K562 (cell line): ENCODE measurements around the gene TBCC. TPM values are rescaled to one million over a fixed set of nuclear protein-coding genes. Genes with fewer than 3 reads are reported as not detected.

ENCODE experiments used
- ARID2 ChIP-seq: fragments of 450-650 bp; IDR thresholded peaks from 2 replicates; pipeline ENCODE4 v1.6.1; 2017; ENCODE audit warnings: antibody characterized with exemption, mild to moderate bottlenecking
- ARID4B ChIP-seq: sonication (generic); formaldehyde crosslinking; IDR thresholded peaks from 2 replicates; pipeline ENCODE4 v1.8.0; 2022; ENCODE audit warnings: mild to moderate bottlenecking, missing genetic modification reagents
- DIDO1 ChIP-seq: fragments of 450-650 bp; IDR thresholded peaks from 2 replicates; pipeline ENCODE4 v1.6.1; 2016; ENCODE audit warnings: low read depth, missing biosample characterization, missing genetic modification characterization
- FOXJ2 ChIP-seq: fragments of 200-800 bp; sonication (Bioruptor generic); IDR thresholded peaks from 2 replicates; pipeline ENCODE4 v1.6.1; 2016; ENCODE audit warnings: missing genetic modification characterization, missing compliant biosample characterization
- GMEB1 ChIP-seq: fragments of 250-450 bp; sonication (Bioruptor Pico); IDR thresholded peaks from 2 replicates; pipeline ENCODE4 v1.4.0; 2020; ENCODE audit warnings: mild to moderate bottlenecking
- HDGF ChIP-seq: fragments of 450-650 bp; IDR thresholded peaks from 2 replicates; pipeline ENCODE4 v1.6.1; 2016
- HMGXB4 ChIP-seq: sonication (generic); formaldehyde crosslinking; IDR thresholded peaks from 2 replicates; pipeline ENCODE4 v1.8.1; 2023; ENCODE audit warnings: mild to moderate bottlenecking, missing genetic modification reagents
- KAT2B ChIP-seq: IDR thresholded peaks from one replicate; pipeline ENCODE4 v1.6.1; 2012; ENCODE audit warnings: low read depth, mild to moderate bottlenecking, control low read depth, inconsistent platforms, low read length, moderate library complexity
- MCM5 ChIP-seq: fragments of 450-650 bp; IDR thresholded peaks from 2 replicates; pipeline ENCODE4 v1.6.1; 2016; ENCODE audit warnings: low read depth
- MEF2A ChIP-seq: IDR thresholded peaks from 2 replicates; pipeline ENCODE4 v1.6.1; 2011; ENCODE audit warnings: low read depth, mild to moderate bottlenecking, low read length, moderate library complexity; ENCODE audit not compliant: control insufficient read depth
- POLR2A ChIP-seq: fragments of 450-650 bp; conservative IDR thresholded peaks from 2 replicates; pipeline ENCODE4 v1.6.1; 2016
- RAD51 ChIP-seq: fragments of 450-650 bp; IDR thresholded peaks from 2 replicates; pipeline ENCODE4 v1.7.1; 2016; ENCODE audit warnings: low read depth, mild to moderate bottlenecking, borderline replicate concordance
- TOE1 ChIP-seq, 2 experiments: fragments of 450-650 bp in 1 of 2; sonication (generic) in 1 of 2; formaldehyde crosslinking in 1 of 2; IDR thresholded peaks; 2 replicates each; pipeline versions ENCODE4 v1.7.1 to v1.8.0; 2016 to 2022; ENCODE audit warnings: borderline replicate concordance in 2 of 2, mild to moderate bottlenecking in 2 of 2, antibody characterized with exemption in 1 of 2, inconsistent platforms in 1 of 2, low read depth in 1 of 2, missing genetic modification reagents in 1 of 2, moderate library complexity in 1 of 2
- U2AF2 ChIP-seq: fragments of 200-400 bp; formaldehyde crosslinking; optimal IDR thresholded peaks from 2 replicates; pipeline ENCODE3; 2017; ENCODE audit warnings: low read depth, mild to moderate bottlenecking, low read length
- ZNF165 ChIP-seq: fragments of 250-450 bp; sonication (Bioruptor Pico); IDR thresholded peaks from 2 replicates; pipeline ENCODE4 v1.4.0; 2020; ENCODE audit warnings: borderline replicate concordance
- ZNF77 ChIP-seq: fragments of 250-450 bp; sonication (Bioruptor Pico); IDR thresholded peaks from 2 replicates; pipeline ENCODE4 v1.5.0; 2020
- polyA plus RNA-seq, 8 experiments: library from polyadenylated mRNA; depleted of rRNA in 4 of 8; stranded (reverse) in 5 of 8; unstranded in 3 of 8; fragments of >200 nt; fragmentation: Nextera tagmentation in 2 of 8; fragmentation: Illumina TruSeq in 1 of 8; extraction: Ambion mirVana in 2 of 8; extraction: Trizol in 1 of 8; gene quantifications; 2 replicates each; pipeline versions ENCODE4 v1.2.1 to v1.2.3, GENCODE V29; 2011 to 2014; ENCODE audit warnings: inconsistent platforms in 1 of 8, missing spikeins in 1 of 8
- total RNA-seq, 7 experiments: library from RNA; depleted of rRNA in 6 of 7; stranded (reverse); fragments of >200 nt in 6 of 7; fragmentation: Illumina TruSeq in 2 of 7; extraction: Trizol in 2 of 7; gene quantifications; 2 replicates each; pipeline versions ENCODE4 v1.2.1 to v1.2.3, GENCODE V29; 2011 to 2021; ENCODE audit warnings: low replicate concordance in 1 of 7
- TF ChIP-seq, protein P1 (sequence below): sonication (generic); formaldehyde crosslinking; IDR thresholded peaks from 2 replicates; pipeline ENCODE4 v1.8.1; 2022; ENCODE audit warnings: missing genetic modification reagents
- TF ChIP-seq, protein P2 (sequence below): fragments of 250-450 bp; sonication (Bioruptor Pico); IDR thresholded peaks from 2 replicates; pipeline ENCODE4 v1.9.0; 2021; ENCODE audit warnings: mild to moderate bottlenecking

The TBCC gene
- total and polyA plus RNA-seq, 9 of the 15 experiments (the other 6 are each of a cell fraction or from before 2014, with no cell fraction given), result 2.8 to 34.1 (median 23.3) TPM

- peak; percentile 48; the same call in 1 of the 2 replicates for TF ChIP-seq TOE1 (IDR thresholded peaks at IDR 0.05; ENCODE audit: borderline replicate concordance)
- TF ChIP-seq TOE1 (CRISPR knock-in tag; IDR thresholded peaks at IDR 0.05; ENCODE audit: borderline replicate concordance, low read depth), result peak; percentile 89; the same call in 1 of the 2 replicates
- TF ChIP-seq ZNF165, result no peak
- TF ChIP-seq HMGXB4, result peak; percentile 76; the same call in 1 of the 2 replicates
- TF ChIP-seq POLR2A, result peak; percentile 98
- no peak for TF ChIP-seq HDGF
- TF ChIP-seq ZNF77 (CRISPR knock-in tag), result no peak
- 0 out of 2 replicates have a peak, but pooled peaks have one; percentile 38 for TF ChIP-seq DIDO1 (tag)
- TF ChIP-seq, protein P1, sequence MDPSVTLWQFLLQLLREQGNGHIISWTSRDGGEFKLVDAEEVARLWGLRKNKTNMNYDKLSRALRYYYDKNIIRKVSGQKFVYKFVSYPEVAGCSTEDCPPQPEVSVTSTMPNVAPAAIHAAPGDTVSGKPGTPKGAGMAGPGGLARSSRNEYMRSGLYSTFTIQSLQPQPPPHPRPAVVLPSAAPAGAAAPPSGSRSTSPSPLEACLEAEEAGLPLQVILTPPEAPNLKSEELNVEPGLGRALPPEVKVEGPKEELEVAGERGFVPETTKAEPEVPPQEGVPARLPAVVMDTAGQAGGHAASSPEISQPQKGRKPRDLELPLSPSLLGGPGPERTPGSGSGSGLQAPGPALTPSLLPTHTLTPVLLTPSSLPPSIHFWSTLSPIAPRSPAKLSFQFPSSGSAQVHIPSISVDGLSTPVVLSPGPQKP, result no peak
- no peak for TF ChIP-seq KAT2B
- TF ChIP-seq FOXJ2 (tag), result 0 out of 2 replicates have a peak, but pooled peaks have one; percentile 64
- peak; percentile 56; the same call in 1 of the 2 replicates for TF ChIP-seq ARID4B
- TF ChIP-seq GMEB1 (CRISPR knock-in tag), result no peak
- no peak for TF ChIP-seq MEF2A
- no peak for TF ChIP-seq MCM5
- TF ChIP-seq RAD51, result no peak
- no peak for TF ChIP-seq U2AF2
- no peak for TF ChIP-seq ARID2
- TF ChIP-seq, protein P2, sequence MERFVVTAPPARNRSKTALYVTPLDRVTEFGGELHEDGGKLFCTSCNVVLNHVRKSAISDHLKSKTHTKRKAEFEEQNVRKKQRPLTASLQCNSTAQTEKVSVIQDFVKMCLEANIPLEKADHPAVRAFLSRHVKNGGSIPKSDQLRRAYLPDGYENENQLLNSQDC (CRISPR knock-in tag), result no peak
Observed at GRCh38 chr6:42745640-42746462, at the start of gene TBCC (continued).
